GM18520 (cell line): ENCODE results near the gene BLCAP.

Source experiments
- ATAC-seq: cut with Tn5 transposase; IDR thresholded peaks from one replicate; pipeline ENCODE4 v1.9.1; 2021; ENCODE audit not compliant: unreplicated experiment

Gene BLCAP

DNA sequence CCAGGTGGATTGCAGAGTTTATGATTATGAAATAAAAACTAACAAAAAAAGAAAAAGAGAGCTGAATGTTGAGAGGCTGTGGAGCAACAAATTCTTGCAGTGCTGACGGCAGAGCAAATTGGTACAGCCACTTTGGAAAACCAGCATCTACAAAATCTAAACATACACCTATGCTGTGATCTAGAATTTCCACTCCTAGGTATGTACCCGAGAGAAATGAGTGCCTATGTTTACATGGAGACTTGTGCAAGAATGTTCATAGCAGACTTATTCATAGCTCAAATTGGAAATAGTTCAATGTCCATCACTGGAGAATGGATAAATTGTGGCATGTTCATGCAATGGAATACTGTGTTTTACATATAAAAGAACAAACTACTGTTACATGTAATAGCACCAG is 3.0 kb upstream of the BLCAP start:
- ATAC-seq, result no peak

GRCh38 chr20:37529968-37530600 is 2.4 kb upstream of the BLCAP start:
- no peak for ATAC-seq

GRCh38 chr20:37529214-37529967 is 1.7 kb upstream of the BLCAP start:
- ATAC-seq, result no peak

DNA sequence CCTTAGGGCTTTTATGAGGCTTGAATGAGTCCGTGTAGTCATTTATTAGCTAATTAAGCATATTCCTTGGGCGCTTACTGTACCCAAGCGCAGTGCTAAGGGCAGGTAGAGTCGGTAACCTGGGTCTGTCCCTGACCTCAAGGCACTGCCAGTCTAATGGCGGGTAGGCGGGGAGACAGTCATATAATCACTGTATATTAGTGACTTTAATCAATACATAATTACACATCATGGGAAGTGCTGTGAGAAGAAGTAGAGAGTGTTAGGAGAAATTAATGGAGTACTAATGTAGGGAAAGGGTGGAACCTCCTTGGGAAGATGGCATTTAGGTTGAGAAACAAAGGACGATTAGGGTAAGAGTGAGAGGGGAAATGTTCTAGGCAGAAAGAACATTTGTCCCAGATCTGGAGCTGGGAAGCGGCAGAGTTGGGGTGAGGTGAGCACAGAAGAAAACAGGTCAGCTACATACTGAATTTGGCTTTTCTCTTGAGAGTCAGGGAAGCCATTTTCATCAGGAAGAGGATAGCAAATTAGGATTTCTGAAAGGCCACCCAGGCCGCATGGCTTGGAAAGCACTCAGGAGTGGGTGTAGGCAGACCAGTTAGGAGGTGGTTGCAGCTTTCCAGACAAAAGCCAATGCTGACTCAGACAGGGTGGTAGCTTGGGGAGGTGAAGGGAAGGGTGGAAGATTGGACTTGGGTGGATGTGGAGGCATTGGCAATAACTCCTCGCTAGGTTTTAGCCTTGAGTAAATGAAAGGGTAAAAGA is 954 bp upstream of the BLCAP start:
- ATAC-seq, result no peak

DNA sequence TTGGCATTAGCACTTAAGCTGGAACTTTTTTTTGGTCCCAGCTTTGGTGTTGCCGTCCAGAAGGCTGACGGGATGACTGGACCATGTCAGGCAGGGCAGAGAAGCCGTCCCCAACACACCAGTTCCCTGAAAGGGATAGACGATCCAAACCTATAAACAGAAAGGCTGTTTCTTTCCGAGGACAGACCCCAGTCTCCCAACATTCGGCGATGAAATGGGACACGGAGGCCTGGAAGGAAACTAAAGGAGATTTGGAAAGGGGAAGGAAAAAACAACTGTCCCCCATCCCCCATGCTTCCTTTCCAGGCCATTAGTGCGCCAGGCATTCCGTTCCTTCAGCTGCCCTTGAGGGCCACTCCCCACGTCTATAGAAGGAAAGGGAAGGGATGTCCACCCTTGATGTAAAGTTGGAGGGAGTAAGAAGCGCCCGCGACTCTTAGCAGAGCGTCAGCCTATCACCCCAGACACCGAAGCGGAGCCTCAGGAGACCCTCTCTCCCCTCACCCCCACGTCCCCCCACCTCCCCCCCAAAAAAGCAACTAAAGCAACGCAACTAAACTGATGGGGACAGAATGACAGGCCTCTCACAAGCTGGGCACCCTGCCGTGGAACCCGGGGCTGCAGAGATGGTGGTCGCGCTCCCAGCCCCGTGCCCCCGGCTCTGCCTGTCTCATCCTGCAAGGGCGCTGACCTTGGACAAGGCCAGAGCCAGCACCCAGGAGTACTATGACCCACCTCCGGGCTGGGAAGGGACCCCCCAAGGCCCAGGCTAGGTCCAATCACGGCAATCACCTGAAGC is 638 bp downstream of the BLCAP start:
- ATAC-seq, result no peak

- ATAC-seq, result no peak
Measured at GRCh38 chr20:37526238-37526838, 1.3 kb downstream of the BLCAP start.

GRCh38 chr20:37525810-37526209 is 1.9 kb downstream of the BLCAP start:
- no peak for ATAC-seq

DNA sequence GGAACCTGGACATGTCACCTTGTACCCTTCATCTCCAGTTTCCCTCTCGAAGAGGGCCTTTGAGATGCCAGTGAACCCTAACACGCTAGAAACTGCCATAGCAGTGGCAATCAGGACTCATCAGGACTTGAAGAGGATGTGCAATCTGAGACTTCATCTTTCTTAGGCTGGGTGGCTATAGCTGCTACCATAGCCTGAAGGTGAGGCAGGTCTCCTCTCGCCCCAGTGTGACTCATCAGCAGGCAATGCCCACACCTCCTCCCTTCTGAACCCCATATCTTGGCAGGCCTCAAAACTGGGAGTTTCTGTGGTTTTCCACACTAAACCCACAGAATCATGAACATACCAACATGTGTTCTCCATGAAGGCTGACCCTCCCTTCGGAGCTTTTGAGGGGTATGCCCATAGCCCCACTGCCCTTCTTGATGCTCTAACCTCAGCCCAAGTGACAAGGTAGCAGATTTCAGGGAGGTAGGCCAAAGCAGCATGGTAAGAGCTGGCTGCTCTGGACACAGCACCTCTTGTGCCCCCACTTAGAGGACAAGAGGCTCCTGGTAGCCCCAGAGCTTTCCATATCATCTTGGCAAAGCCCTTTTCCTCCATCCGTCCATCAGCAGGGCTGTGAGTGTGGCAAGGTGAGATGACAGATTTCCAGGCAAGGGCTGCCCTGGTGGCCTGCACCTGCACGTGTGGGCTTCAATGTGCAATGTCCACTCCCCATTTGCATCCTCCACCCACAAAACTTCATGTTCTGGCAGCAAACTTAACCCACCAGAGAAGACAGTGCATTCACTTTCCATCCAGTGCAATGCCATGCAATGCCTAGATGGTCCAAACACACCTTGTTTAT is 2.6 kb downstream of the BLCAP start:
- no peak for ATAC-seq

DNA sequence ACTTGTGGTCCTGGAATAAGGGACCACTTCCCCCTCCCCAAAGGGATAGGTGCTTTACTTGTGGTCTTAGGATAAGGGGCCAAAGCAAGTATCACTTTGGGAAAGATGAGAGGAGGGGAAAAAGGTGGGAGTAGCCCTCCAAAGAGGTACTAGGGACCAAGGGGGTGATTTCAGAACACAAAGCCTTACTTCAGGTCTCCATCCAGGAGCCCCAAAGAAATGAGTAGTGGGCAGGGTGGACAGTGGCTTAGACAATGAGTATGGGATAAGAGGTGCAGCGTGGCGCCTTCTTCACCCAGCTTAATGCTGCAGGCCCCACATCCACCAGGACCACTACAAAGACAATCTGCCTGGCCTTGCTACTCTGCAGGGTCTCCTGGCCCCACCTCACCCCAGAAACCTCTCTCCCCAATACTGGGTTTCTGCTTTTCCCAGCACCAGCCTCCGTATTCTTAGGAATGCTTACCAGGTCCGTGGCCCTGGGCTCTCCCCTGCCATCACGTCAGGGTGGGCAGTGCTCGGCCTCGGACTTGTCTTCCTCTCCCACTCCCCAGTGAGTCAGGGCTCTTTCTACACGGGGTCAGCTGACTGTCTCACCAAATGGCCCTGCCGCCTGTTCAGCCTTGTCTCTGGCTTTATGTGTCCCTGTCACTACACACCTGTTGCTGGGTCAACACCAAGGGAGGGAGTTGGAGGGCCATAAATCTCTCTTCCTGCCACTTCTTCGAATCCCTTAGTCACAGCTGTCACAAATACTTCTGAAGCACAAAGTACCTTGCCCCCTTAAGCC is 3.6 kb downstream of the BLCAP start:
- ATAC-seq, result no peak

DNA sequence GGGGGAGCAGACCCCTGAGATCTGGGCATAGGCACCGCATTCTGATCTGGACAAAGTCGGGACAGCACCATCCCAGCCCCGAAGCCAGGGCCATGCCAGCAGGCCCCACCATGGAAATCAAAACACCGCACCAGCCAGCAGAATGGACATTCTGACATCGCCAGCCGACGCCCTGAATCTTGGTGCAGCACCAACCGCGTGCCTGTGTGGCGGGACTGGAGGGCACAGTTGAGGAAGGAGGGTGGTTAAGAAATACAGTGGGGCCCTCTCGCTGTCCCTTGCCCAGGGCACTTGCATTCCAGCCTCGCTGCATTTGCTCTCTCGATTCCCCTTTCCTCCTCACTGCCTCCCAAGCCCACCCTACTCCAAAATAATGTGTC is 4.7 kb downstream of the BLCAP start:
- ATAC-seq, result no peak

DNA sequence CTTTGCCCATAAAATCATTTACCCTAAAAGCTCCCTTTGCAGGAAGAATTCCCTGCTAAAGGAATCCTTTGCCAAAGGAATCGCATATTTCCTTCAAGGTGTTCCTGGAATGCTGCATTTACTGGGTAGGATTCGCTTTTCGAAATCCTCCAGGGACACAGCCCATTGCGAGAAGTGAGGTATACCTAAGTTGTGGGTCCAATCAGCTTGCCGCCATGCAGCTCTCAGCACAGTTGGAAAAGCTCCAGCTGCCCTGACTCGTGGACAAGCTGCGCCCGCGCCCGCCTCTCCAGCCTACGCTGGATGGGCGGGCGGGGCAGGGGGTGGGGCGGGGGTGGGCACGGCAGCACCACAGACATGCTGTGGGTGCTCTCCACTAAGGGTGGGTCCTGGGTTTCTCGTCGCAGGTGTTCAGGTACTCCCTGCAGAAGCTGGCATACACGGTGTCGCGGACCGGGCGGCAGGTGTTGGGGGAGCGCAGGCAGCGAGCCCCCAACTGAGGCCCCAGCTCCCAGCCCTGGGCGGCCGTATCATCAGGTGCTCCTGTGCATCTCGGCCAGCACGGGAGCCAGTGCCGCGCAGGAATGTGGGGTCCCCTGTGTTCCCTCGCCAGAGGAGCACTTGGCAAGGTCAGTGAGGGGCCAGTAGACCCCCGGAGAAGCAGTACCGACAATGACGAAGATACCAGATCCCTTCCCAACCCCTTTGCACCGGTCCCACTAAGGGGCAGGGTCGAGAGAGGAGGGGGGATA is 5.2 kb downstream of the BLCAP start:
- no peak for ATAC-seq

GRCh38 chr20:37521061-37521771 is 6.5 kb downstream of the BLCAP start, which contains the start of gene NNAT:
NNAT (plus strand) TSS chr20:37521250; CDS start chr20:37521332, 82 bp downstream.
- ATAC-seq, result no peak

GRCh38 chr20:37520419-37520955 is 7.2 kb downstream of the BLCAP start:
- no peak for ATAC-seq

DNA sequence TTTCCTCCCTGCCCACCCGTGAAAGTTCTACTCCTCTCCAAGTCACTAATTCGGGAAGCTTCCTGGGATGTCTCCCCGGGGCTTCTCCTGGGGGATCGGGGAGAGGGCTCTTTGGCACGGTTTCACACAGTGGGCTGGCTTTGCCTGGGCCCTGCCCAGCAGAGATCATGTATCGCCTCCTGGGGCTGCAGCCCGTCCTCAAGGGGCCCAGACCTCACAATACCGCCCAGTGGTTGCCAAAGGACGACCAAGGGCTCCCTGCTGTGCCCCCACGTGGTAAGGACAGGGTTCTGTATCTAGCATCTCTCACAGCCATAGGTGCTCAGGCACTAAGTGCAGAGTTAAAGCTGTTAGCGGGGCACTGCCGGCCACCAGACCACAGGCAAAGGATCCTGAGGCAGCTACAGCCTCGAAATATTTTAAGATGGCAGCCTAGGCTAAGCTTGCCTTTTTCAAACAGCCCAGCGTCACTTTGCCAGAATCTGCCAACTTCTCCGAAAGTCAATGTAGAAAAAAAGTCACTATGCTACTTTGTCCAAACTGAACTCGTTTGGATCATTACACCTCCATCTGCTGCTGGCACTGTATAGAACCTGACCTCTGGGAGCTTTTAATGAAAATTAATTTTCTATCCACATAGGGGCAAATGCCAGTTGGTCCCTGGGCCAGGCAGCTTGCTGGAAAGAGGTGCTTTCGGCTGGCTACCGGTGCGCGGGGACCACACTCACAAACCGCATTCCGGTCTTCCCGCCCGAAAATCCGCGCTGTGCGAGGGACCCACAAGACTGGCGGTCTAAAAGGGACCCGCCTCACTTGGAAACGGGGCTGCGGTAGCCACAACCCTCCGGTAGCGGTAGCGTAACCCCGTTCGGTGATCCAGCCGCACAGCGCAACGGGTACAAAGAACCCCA is 7.9 kb downstream of the BLCAP start:
- no peak for ATAC-seq

GRCh38 chr20:37518606-37519507 is 8.8 kb downstream of the BLCAP start:
- ATAC-seq, result no peak
